HEK293T (cell line): ENCODE data around the gene ARG2.

Source experiments
- ARNT ChIP-seq: fragments of 450-650 bp; IDR thresholded peaks from 2 replicates; pipeline ENCODE4 v1.6.1; 2017; ENCODE audit warnings: mild to moderate bottlenecking
- BHLHE40 ChIP-seq: fragments of 450-650 bp; IDR thresholded peaks from 2 replicates; pipeline ENCODE4 v1.6.1; 2016; ENCODE audit warnings: mild to moderate bottlenecking, moderate library complexity, borderline replicate concordance
- FOXA1 ChIP-seq: fragments of 450-650 bp; IDR thresholded peaks from 2 replicates; pipeline ENCODE4 v1.6.1; 2016; ENCODE audit warnings: mild to moderate bottlenecking
- FOXK2 ChIP-seq: fragments of 450-650 bp; IDR thresholded peaks from 2 replicates; pipeline ENCODE4 v1.6.1; 2016; ENCODE audit warnings: mild to moderate bottlenecking
- FOXM1 ChIP-seq: fragments of 450-650 bp; IDR thresholded peaks from 2 replicates; pipeline ENCODE4 v1.6.1; 2017; ENCODE audit warnings: mild to moderate bottlenecking, borderline replicate concordance
- NFRKB ChIP-seq: fragments of 450-650 bp; IDR thresholded peaks from 2 replicates; pipeline ENCODE4 v1.6.1; 2016; ENCODE audit warnings: mild to moderate bottlenecking, moderate library complexity
- PKNOX1 ChIP-seq: fragments of 450-650 bp; IDR thresholded peaks from 2 replicates; pipeline ENCODE4 v1.6.1; 2016
- SP1 ChIP-seq: fragments of 450-650 bp; IDR thresholded peaks from 2 replicates; pipeline ENCODE4 v1.6.1; 2017
- SUZ12 ChIP-seq: fragments of 450-650 bp; IDR thresholded peaks from 2 replicates; pipeline ENCODE4 v1.6.1; 2016; ENCODE audit warnings: mild to moderate bottlenecking
- TARDBP ChIP-seq: fragments of 450-650 bp; IDR thresholded peaks from 2 replicates; pipeline ENCODE4 v1.6.1; 2016
- ZNF384 ChIP-seq: fragments of 450-650 bp; IDR thresholded peaks from 2 replicates; pipeline ENCODE4 v1.6.1; 2016

- TF ChIP-seq ARNT: no peak
- TF ChIP-seq FOXM1: no peak
- TF ChIP-seq ZNF384: no peak
- TF ChIP-seq BHLHE40: no peak
- TF ChIP-seq TARDBP: no peak
- TF ChIP-seq FOXA1: no peak
- TF ChIP-seq SP1: no peak
- TF ChIP-seq PKNOX1: no peak; the same call in 1 of the 2 replicates
- TF ChIP-seq SUZ12: no peak
- no peak for TF ChIP-seq FOXK2
- TF ChIP-seq NFRKB: no peak
These were observed 19.8 kb upstream of the ARG2 start, which contains the start of gene PIGH for GRCh38 chr14:67599698-67600561.
